HG03196 (cell line): ENCODE measurements around the gene GABRD.

Experiments
- ATAC-seq: cut with Tn5 transposase; IDR thresholded peaks from one replicate; pipeline ENCODE4 v1.9.1; 2021; ENCODE audit not compliant: unreplicated experiment

The GABRD gene

DNA sequence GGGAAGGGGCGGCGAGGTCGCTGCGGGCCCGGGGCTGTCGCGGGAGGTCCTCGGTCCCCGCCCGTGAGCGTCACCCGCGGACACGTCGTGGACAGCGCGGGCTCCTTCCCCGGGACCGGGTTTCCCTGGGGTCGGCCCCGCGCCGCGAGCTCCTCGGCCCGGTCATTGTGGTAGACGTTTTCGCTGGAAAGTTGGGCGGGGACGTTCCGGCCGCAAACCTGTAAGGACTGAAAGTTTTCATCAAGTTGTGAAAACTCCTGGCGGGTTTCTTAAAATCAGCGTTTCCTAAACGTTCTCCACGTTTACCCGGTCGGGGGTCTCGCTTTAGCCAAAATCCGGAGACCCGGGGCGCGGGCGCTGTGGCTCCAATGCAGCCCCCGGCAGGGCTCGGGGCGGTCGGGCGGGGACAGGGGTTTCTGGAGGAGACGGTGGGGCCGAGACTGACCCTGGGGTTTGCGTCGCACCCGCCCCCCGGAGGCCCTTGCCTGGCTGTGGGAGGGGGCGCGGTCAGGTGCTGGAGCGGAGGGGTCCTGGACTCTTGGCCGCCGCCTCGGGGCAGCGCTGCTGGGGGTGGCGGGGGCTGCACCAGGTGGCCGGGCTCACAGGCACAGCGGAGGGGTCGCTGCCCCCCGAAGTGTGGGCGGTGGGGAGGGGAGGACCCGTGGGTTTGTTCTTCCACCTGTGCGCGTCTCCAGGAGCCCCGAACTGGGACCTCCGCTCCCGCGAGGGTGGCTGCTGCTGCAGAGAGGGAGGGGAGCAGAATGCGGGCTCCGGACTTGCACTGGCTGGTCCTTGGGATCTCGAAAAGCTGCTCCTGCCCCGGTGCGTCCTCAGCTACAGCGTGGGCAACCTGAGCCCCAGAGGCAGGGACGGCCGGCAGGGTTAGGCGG is 31.9 kb downstream of the GABRD start:
- no peak for ATAC-seq

DNA sequence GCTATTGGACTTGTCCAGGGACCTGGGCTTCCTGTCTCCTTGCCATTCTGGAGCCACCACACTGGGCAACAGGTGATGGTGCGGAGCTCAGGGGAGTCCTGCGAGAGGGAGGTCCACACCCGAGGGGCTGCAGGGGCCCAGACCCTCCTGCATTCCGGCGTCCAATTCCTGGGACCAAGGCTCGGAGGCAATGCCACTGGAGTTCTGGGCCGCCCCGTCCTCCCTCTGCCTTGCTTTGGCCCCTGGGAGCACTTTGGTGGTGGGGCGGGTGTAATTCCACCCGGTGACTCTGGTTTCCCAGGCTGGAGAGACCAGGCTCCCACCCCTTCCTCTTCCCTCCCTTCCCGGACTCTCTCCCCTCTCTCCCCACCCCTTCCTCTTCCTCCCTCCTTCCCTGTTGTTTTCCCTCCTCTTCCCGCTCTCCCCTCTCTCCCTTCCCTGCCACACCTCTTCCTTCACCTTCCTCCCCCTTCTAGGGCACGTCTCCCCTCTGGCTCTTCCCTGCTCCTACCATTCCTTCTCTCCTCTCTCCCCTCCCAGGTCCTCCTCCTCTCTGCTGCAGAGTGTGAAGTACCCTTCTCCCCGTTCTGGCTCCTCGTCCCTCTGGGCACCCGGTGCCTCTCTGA is 33.0 kb downstream of the GABRD start:
- ATAC-seq: no peak

DNA sequence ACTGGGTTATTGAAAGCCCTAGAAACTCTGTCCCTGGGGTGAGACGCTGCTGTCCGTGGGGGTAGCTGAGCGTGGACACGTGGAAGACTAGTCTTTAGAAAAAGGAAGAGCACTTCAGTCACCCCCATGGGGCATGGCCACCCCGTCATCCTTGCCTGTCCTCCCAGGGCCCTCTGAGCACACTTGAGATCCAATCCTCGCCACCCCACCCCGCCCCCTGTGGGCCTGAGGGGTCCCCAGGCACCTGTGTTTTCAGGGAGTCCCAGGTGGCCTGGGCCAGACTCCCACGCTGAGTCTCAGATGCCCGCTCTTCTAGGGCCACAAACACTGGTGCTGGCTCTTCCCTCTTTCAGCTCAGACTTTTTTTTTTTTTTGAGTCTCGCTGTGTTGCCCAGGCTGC is 33.6 kb downstream of the GABRD start:
- ATAC-seq: no peak

- ATAC-seq: no peak
Observed at GRCh38 chr1:2053217-2053616, 34.1 kb downstream of the GABRD start.

GRCh38 chr1:2053784-2054376 is 34.7 kb downstream of the GABRD start:
- ATAC-seq: no peak

DNA sequence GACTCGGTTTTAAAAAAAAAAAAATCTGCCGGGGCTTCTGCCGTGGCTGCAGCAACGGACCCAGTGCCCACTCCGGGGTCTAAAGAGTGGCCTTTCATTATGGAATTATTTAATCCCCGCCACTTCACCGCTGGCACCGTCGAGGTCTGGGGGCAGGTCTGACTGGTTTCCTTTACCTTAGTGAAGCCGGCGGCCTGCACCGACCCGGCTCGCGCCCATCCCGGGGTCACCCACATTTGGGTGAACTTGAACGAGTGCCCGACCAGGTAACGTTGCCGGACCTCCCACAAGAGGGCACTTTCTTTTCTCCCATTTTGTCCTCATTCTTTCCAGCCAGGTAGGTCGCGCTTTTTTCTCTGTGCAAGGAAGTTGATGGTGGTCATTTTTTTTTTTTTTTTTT is 35.4 kb downstream of the GABRD start:
- ATAC-seq: no peak

DNA sequence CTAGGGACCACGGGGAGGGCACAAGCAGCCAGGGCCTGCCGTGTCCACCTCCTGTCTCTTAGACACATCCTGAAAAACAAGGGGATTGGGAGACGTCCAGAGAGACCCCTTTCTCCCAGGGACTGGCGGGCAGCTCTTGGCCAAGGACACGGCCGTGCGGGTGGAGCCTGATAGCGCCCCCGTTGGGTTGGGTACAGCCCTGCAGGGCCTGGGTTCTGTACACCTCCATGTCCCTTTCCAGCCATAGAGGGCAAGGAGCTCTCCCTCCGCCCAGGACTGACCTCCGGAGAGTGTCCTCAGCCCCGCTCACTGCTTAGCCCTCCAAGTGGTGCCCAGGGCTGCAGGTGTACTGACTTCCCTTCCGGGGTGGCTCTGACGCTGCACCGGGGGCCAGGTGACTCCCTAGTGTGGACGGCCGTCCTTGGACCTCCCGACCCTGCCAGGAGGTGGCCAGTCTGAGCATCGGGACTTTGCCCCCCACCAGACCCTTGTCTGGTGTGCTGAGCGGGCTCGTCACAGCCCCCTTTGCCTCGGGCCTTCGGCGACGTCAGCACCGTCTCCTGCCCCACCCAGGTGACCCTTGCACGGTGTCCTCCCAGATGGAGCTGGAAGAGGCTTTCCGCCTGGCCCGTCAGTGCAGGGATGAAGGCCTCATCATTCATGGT is 36.9 kb downstream of the GABRD start:
- no peak for ATAC-seq

GRCh38 chr1:2056955-2057590 is 37.9 kb downstream of the GABRD start:
- ATAC-seq: no peak

- no peak for ATAC-seq
Observed at GRCh38 chr1:2059290-2059953, 40.3 kb downstream of the GABRD start.

DNA sequence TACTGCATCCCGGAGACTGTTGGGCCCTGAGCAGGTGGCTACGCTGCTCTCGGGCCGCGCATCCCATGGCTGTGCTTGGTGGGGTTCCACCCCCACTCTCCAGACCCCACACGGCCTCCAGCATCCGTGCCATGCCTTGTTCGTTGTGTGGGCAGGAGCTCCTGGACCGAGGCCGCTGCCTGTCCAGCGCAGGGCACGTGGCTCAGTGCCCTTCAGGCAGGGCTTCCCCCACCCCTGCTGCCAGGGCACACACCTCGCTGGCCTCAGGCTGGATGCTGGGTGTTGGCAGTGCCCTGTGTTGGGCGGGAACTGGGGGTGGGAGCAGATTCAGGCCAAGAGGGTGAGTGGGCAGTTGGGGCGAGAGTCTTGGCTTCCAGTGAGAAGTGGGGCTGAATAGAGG is 40.9 kb downstream of the GABRD start:
- ATAC-seq: no peak

DNA sequence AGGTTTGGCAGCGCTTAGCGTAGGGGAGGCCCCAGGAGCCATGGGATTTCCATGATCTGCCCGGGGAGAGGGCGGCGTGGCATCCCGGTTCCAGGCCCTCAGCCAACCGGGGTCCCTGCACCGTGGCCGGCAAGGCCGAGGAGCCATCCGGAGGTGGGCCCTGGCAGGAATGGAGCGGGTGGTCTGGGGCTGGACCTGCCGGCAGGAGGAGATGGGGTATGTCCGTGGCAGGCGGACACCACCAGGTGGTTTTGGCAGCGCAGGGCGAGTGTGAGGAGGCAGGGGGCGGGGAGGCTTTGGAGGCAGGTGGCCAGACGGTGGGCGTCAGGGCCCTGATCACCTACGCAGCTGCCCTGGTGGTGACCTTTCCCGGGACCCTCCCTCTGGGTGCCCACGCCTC is 41.4 kb downstream of the GABRD start:
- no peak for ATAC-seq

- ATAC-seq: no peak
Observed at GRCh38 chr1:2061065-2061778, 42.1 kb downstream of the GABRD start.

DNA sequence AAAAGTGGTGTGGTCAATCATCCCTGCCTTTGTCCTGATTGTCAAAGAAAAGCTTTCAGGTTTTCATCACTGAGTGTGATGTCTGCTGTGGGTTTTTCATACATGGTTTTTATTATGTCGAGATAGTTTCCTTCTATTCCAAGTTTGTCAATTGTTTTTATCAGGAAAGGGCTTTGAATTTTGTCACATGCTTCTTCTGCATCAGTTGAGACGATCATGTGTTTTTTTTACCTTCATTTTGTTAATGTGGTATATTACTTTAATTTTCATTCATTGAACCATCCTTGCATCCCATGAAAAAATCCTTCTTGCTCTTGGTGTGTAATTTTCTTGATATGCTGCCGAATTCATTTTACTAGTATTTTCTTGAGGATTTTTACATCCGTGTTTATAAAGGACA is 46.6 kb downstream of the GABRD start:
- ATAC-seq: no peak

DNA sequence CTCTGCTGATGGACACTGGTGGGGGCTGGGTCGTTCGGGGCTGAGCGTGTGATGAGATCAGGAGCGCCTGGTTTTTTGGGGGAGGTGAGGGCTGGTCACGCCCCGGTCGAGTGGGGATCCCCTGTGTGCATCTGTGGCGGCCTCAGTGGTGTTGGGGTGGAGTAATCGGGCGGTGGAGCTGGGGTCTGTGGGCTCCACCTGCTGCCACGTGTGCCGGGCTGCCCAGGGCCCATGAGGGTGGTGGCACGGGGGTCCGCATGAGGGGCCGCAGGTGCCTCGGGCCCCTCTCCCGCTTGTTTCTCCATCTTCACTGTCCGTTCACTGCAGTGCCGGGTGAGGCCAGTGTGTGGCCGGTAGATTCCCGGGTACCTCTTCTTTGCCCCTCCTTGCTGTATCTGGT is 48.2 kb downstream of the GABRD start:
- ATAC-seq: no peak

- no peak for ATAC-seq
Observed at GRCh38 chr1:2067981-2068380, 48.8 kb downstream of the GABRD start.

DNA sequence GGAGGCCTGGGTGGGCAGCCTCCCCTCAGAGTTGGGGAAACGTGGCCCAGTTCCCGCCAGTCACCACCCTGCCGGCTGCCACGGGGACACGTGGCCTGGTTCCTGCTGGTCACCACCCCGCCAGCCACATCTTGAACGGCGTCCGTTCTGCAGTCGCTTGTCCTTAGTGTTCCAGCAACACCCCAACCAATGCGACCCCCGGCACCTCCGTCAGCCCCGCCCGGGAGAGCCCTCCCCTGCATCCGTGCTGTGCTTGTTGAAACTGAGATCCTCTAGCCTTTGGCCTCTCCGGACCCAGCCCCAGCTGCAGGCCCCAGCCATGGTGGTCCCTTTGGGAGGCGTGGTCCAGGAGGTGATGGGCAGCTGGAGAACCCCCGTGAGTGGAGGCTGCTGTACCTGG is 49.8 kb downstream of the GABRD start:
- no peak for ATAC-seq

DNA sequence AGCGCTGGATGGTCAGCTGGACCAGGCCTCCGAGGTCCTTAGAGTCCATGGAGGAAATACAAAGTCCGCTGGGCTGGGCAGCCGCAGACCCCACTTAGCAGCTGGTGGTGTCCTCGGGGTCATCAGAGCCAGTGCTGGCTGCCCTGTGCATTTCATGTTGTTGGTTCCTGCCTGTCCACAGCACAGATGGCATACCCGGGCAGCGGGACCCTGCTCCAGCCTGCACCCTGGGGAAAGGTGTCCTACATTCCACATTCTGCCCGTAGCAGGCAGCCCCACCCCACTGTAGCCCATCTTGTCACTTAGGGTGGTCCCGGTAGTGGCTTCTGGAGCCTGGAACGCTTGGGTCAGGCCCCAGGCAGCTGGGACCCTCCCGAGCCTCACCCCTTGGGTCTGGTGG is 50.9 kb downstream of the GABRD start:
- no peak for ATAC-seq

GRCh38 chr1:2070800-2071530 is 51.8 kb downstream of the GABRD start:
- no peak for ATAC-seq

DNA sequence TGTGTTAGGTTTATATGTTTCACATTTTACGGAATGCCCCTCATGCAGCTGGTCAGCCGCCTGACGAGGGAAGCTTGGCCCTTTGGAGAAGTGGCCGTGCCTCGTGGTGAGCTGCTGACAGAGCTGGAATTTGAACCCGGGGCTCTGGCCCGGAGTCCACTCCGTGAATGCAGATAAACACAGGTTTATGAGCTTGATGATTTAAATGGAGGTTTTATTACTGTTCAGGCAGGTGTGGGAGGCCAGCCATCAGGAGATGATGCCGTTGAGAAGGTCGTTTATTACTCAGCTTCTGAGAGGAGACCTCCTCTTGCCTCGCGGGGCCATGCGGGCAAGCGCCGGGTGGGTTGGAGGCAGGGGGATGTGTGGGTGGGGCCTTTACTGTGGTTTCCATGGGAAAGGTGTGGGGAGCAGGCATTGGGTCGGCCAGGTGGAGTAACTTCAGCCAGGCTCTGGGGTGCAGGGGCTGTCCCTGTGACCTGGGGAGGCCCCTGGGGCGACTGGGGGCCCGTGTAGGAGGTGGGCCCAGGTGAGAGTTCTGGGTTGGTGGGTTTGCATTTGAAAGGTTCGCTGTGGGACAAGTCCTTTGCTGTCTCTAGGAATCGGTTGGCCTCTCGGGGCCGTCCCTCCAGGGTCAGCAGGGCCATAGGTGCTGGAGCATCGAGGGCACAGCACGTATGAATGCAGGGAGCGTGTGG is 53.1 kb downstream of the GABRD start:
- no peak for ATAC-seq
